OCI-LY1 (cell line): ENCODE measurements around the gene KCNF1.

Experiments
- CTCF ChIP-seq: fragments of 200-600 bp; sonication (generic), shearing (Covaris generic); IDR thresholded peaks from 2 replicates; pipeline ENCODE4 v1.5.1; 2017; ENCODE audit warnings: mild to moderate bottlenecking, antibody characterized with exemption, low read length, moderate library complexity, mixed read lengths
- EZH2 ChIP-seq: fragments of 200-600 bp; sonication (generic), shearing (Covaris generic); IDR thresholded peaks from 2 replicates; pipeline ENCODE4 v1.8.0; 2017; ENCODE audit warnings: borderline replicate concordance, mixed run types, mild to moderate bottlenecking, antibody characterized with exemption, low read length, moderate library complexity, mixed read lengths

- TF ChIP-seq CTCF (no peak), EZH2 (no peak)
Measured at GRCh38 chr2:10895231-10895630, 16.5 kb upstream of the KCNF1 start.
